HepG2 (cell line): Measurements from ENCODE around the gene NOS1AP. TPM values are rescaled to one million over a fixed set of nuclear protein-coding genes. Genes with fewer than 3 reads are reported as not detected.
A peak's percentile ranks its signal among the peaks of the same experiment; 100 is the strongest.

Experiments
- FOSL1 ChIP-seq: sonication (generic); formaldehyde crosslinking; IDR thresholded peaks from 2 replicates; pipeline ENCODE4 v1.9.0; 2021; ENCODE audit warnings: missing genetic modification reagents, borderline replicate concordance
- HDAC2 ChIP-seq: sonication (generic); formaldehyde crosslinking; IDR thresholded peaks from 2 replicates; pipeline ENCODE4 v1.4.0; 2020; ENCODE audit warnings: missing genetic modification reagents
- HNF4A ChIP-seq: sonication (generic); formaldehyde crosslinking; IDR thresholded peaks from 2 replicates; pipeline ENCODE4 v1.4.0; 2020; ENCODE audit warnings: missing genetic modification reagents
- HOXA3 ChIP-seq: sonication (generic); formaldehyde crosslinking; IDR thresholded peaks from 2 replicates; pipeline ENCODE4 v1.5.0; 2020; ENCODE audit warnings: missing genetic modification reagents
- KDM5A ChIP-seq: fragments of 200-600 bp; sonication (generic); IDR thresholded peaks from 2 replicates; pipeline ENCODE4 v1.7.0; 2018; ENCODE audit warnings: antibody characterized with exemption, mild to moderate bottlenecking, low read length, borderline replicate concordance
- NFKBIZ ChIP-seq: IDR thresholded peaks from 2 replicates; pipeline ENCODE4 v1.6.1; 2018; ENCODE audit warnings: missing genetic modification reagents, missing compliant biosample characterization
- SMARCC2 ChIP-seq: fragments of 450-650 bp; IDR thresholded peaks from 2 replicates; pipeline ENCODE4 v1.6.1; 2017; ENCODE audit warnings: antibody characterized with exemption, mild to moderate bottlenecking
- TBL1XR1 ChIP-seq: fragments of 150-350 bp; IDR thresholded peaks from 2 replicates; pipeline ENCODE4 v1.6.1; 2014; ENCODE audit warnings: borderline replicate concordance, low read length; ENCODE audit not compliant: partially characterized antibody
- U2AF2 ChIP-seq: fragments of 200-400 bp; formaldehyde crosslinking; IDR thresholded peaks from 2 replicates; pipeline ENCODE4 v1.6.1; 2017; ENCODE audit warnings: low read depth, mild to moderate bottlenecking, low read length
- ZNF382 ChIP-seq: sonication (generic); formaldehyde crosslinking; IDR thresholded peaks from 2 replicates; pipeline ENCODE4 v1.5.0; 2020; ENCODE audit warnings: missing genetic modification reagents, mild to moderate bottlenecking, borderline replicate concordance
- ZNF800 ChIP-seq: sonication (generic); formaldehyde crosslinking; IDR thresholded peaks from 2 replicates; pipeline ENCODE4 v1.4.0; 2020; ENCODE audit warnings: missing genetic modification reagents
- polyA plus RNA-seq, 8 experiments: library from polyadenylated mRNA; depleted of rRNA in 3 of 8; stranded (reverse) in 7 of 8; unstranded in 1 of 8; fragments of >200 nt; fragmentation: Illumina TruSeq in 4 of 8; extraction: Trizol in 4 of 8; gene quantifications; 2 replicates each; pipeline versions ENCODE4 v1.2.1 to v1.2.3, GENCODE V29; 2011 to 2016; ENCODE audit warnings: low read depth in 4 of 8, missing spikeins in 1 of 8, mixed read lengths in 1 of 8; ENCODE audit not compliant: insufficient read depth in 1 of 8
- total RNA-seq, 5 experiments: library from RNA; depleted of rRNA; stranded (reverse); fragments of >200 nt; fragmentation: Illumina TruSeq; extraction: Trizol; gene quantifications; 2 replicates each; pipeline ENCODE4 v1.2.3, GENCODE V29; 2016; ENCODE audit warnings: low read depth in 1 of 5
- TF ChIP-seq, protein P1 (sequence below): IDR thresholded peaks from 2 replicates; pipeline ENCODE4 v1.4.0; 2020; ENCODE audit warnings: mild to moderate bottlenecking, missing genetic modification reagents
- TF ChIP-seq, protein P2 (sequence below): sonication (generic); formaldehyde crosslinking; IDR thresholded peaks from 2 replicates; pipeline ENCODE4 v1.4.0; 2020; ENCODE audit warnings: mild to moderate bottlenecking, missing genetic modification reagents
- TF ChIP-seq, protein P3 (sequence below): IDR thresholded peaks from 2 replicates; pipeline ENCODE4 v1.6.1; 2016; ENCODE audit warnings: mild to moderate bottlenecking
- TF ChIP-seq, protein P4 (sequence below): sonication (generic); formaldehyde crosslinking; IDR thresholded peaks from 2 replicates; pipeline ENCODE4 v1.4.0; 2020; ENCODE audit warnings: missing genetic modification reagents, borderline replicate concordance

Gene NOS1AP
- total and polyA plus RNA-seq, 2 of the 13 experiments (the other 11 are each of a cell fraction or from before 2014, with no cell fraction given), result 2.0 to 3.3 TPM

- TF ChIP-seq, protein P1, sequence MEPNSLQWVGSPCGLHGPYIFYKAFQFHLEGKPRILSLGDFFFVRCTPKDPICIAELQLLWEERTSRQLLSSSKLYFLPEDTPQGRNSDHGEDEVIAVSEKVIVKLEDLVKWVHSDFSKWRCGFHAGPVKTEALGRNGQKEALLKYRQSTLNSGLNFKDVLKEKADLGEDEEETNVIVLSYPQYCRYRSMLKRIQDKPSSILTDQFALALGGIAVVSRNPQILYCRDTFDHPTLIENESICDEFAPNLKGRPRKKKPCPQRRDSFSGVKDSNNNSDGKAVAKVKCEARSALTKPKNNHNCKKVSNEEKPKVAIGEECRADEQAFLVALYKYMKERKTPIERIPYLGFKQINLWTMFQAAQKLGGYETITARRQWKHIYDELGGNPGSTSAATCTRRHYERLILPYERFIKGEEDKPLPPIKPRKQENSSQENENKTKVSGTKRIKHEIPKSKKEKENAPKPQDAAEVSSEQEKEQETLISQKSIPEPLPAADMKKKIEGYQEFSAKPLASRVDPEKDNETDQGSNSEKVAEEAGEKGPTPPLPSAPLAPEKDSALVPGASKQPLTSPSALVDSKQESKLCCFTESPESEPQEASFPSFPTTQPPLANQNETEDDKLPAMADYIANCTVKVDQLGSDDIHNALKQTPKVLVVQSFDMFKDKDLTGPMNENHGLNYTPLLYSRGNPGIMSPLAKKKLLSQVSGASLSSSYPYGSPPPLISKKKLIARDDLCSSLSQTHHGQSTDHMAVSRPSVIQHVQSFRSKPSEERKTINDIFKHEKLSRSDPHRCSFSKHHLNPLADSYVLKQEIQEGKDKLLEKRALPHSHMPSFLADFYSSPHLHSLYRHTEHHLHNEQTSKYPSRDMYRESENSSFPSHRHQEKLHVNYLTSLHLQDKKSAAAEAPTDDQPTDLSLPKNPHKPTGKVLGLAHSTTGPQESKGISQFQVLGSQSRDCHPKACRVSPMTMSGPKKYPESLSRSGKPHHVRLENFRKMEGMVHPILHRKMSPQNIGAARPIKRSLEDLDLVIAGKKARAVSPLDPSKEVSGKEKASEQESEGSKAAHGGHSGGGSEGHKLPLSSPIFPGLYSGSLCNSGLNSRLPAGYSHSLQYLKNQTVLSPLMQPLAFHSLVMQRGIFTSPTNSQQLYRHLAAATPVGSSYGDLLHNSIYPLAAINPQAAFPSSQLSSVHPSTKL (CRISPR knock-in tag), result peak; percentile 55
- no peak for TF ChIP-seq HOXA3
- 0 out of 2 replicates have a peak, but pooled peaks have one; percentile 21 for TF ChIP-seq HNF4A (CRISPR knock-in tag)
- no peak for TF ChIP-seq SMARCC2
- TF ChIP-seq, protein P2, sequence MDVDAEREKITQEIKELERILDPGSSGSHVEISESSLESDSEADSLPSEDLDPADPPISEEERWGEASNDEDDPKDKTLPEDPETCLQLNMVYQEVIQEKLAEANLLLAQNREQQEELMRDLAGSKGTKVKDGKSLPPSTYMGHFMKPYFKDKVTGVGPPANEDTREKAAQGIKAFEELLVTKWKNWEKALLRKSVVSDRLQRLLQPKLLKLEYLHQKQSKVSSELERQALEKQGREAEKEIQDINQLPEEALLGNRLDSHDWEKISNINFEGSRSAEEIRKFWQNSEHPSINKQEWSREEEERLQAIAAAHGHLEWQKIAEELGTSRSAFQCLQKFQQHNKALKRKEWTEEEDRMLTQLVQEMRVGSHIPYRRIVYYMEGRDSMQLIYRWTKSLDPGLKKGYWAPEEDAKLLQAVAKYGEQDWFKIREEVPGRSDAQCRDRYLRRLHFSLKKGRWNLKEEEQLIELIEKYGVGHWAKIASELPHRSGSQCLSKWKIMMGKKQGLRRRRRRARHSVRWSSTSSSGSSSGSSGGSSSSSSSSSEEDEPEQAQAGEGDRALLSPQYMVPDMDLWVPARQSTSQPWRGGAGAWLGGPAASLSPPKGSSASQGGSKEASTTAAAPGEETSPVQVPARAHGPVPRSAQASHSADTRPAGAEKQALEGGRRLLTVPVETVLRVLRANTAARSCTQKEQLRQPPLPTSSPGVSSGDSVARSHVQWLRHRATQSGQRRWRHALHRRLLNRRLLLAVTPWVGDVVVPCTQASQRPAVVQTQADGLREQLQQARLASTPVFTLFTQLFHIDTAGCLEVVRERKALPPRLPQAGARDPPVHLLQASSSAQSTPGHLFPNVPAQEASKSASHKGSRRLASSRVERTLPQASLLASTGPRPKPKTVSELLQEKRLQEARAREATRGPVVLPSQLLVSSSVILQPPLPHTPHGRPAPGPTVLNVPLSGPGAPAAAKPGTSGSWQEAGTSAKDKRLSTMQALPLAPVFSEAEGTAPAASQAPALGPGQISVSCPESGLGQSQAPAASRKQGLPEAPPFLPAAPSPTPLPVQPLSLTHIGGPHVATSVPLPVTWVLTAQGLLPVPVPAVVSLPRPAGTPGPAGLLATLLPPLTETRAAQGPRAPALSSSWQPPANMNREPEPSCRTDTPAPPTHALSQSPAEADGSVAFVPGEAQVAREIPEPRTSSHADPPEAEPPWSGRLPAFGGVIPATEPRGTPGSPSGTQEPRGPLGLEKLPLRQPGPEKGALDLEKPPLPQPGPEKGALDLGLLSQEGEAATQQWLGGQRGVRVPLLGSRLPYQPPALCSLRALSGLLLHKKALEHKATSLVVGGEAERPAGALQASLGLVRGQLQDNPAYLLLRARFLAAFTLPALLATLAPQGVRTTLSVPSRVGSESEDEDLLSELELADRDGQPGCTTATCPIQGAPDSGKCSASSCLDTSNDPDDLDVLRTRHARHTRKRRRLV (CRISPR knock-in tag), result no peak
- no peak for TF ChIP-seq FOSL1
- TF ChIP-seq ZNF800 (CRISPR knock-in tag), result no peak
- TF ChIP-seq ZNF382 (CRISPR knock-in tag), result no peak
- TF ChIP-seq U2AF2, result no peak
- no peak for TF ChIP-seq KDM5A
- TF ChIP-seq, protein P3, sequence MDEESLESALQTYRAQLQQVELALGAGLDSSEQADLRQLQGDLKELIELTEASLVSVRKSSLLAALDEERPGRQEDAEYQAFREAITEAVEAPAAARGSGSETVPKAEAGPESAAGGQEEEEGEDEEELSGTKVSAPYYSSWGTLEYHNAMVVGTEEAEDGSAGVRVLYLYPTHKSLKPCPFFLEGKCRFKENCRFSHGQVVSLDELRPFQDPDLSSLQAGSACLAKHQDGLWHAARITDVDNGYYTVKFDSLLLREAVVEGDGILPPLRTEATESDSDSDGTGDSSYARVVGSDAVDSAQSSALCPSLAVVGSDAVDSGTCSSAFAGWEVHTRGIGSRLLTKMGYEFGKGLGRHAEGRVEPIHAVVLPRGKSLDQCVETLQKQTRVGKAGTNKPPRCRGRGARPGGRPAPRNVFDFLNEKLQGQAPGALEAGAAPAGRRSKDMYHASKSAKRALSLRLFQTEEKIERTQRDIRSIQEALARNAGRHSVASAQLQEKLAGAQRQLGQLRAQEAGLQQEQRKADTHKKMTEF (CRISPR knock-in tag), result no peak
- no peak for TF ChIP-seq NFKBIZ (CRISPR knock-in tag)
- TF ChIP-seq HDAC2, result 0 out of 2 replicates have a peak, but pooled peaks have one; percentile 25
- peak; percentile 47 for TF ChIP-seq TBL1XR1
- TF ChIP-seq, protein P4, sequence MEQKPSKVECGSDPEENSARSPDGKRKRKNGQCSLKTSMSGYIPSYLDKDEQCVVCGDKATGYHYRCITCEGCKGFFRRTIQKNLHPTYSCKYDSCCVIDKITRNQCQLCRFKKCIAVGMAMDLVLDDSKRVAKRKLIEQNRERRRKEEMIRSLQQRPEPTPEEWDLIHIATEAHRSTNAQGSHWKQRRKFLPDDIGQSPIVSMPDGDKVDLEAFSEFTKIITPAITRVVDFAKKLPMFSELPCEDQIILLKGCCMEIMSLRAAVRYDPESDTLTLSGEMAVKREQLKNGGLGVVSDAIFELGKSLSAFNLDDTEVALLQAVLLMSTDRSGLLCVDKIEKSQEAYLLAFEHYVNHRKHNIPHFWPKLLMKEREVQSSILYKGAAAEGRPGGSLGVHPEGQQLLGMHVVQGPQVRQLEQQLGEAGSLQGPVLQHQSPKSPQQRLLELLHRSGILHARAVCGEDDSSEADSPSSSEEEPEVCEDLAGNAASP (CRISPR knock-in tag), result peak; percentile 97
Observed at GRCh38 chr1:162285149-162285561, 215.7 kb downstream of the NOS1AP start (continued).
